ENCODE measurements around the gene CTCFL.

CTCFL gene

DNA sequence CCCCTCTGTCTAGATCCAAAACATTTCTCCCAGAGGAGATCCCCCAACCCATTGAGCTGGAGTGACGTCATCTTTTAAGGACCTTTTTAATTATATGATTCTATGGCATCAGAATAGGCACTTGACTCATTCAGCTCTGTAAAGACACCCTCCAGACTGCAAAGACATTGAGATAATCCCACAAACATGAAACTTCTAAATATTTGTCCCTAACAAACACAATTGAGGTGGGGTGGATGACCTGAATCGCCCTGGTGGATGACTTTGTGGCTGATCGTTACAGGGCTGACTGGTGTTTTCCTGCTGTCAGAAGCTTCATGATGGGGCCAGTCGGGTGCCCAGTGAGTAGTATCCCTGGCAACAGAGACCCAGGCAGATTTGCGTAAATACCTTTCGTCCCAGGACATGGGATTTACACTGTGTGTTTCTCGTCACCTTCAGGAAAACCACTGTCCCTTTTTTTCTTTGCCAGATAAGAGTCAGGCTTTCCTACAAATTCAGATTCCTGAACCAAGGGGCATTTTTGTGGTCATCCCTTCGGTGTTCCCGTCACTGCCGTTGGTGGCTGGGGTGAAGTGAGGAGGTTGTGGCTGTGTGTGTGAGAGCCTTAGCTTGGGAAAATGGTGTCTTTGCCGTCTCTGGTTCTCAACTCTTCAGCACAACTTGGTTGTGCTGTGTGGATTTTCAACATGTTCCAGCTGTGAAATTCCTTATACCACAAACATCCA lies 30.7 kb upstream of the CTCFL start:
- DNase-seq (ENCODE audit: low read depth), result no peak
- TF ChIP-seq, protein P1, sequence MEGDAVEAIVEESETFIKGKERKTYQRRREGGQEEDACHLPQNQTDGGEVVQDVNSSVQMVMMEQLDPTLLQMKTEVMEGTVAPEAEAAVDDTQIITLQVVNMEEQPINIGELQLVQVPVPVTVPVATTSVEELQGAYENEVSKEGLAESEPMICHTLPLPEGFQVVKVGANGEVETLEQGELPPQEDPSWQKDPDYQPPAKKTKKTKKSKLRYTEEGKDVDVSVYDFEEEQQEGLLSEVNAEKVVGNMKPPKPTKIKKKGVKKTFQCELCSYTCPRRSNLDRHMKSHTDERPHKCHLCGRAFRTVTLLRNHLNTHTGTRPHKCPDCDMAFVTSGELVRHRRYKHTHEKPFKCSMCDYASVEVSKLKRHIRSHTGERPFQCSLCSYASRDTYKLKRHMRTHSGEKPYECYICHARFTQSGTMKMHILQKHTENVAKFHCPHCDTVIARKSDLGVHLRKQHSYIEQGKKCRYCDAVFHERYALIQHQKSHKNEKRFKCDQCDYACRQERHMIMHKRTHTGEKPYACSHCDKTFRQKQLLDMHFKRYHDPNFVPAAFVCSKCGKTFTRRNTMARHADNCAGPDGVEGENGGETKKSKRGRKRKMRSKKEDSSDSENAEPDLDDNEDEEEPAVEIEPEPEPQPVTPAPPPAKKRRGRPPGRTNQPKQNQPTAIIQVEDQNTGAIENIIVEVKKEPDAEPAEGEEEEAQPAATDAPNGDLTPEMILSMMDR (IDR thresholded peaks at IDR 0.05; ENCODE audit: low read depth, low read length, missing control alignments), result no peak
- no peak overlapping the region for H3K4me3 ChIP-seq (ENCODE audit: low read depth, low read length)
- in situ Hi-C loops (cut with HindIII; ENCODE audit: low sequenced_read_pairs), result no loop called here

DNA sequence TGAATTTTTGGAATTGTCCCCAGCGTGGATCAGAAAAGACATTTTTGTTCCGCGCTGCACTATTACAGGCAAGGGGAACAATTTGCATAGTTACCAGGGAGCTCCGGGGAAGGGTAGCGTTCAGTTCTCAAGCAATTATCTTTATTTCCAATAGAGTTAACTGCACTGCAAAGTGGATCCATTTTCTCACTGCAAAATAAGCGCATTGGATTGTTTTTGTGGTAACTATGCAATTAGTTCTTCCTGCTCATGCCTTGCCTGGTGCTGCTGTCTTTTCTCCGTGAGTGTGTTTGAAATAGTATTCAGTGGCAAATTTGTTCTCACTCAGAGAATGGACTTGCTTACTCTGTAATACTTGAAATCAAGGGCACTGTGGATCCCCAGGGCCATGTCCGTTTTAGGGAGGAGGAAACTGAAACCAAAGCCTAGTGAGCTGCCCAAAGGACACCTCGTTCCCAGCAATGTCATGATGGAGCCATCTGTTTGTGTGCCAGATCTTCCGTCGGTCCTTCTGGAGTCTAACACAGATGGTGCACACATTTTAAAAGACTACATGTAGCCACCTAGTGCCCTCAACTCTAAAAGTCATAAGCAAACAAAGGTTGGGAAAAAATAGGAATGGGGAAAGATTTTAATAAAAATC lies 28.6 kb upstream of the CTCFL start:
- in situ Hi-C loops (cut with HindIII; ENCODE audit: low sequenced_read_pairs), result no loop called here
- TF ChIP-seq, protein P1 (IDR thresholded peaks at IDR 0.05; ENCODE audit: low read depth, low read length, missing control alignments), result no peak
- DNase-seq (ENCODE audit: low read depth), result no peak
- H3K4me3 ChIP-seq (ENCODE audit: low read depth, low read length), result no peak overlapping the region

DNA sequence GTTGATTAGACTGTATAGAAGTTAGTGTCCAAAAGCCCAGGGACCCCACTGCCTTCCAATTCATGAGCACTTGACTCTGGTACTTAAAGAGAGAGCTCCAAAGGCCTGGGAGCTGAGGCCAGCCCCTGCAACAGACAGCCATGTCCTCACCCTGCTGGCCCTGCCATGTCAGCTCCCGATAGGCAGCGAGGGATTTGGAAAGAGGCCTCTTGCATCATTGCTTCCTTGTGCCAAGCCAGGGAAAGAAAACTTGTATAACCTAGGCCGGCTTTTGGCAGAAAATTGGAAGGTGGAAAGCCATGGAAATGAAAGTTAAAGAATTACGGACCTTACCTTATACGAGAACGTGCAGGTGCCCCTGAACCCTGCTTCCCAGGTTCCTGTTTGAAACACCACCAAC lies 27.5 kb upstream of the CTCFL start:
- no peak overlapping the region for H3K4me3 ChIP-seq (ENCODE audit: low read depth, low read length)
- in situ Hi-C loops (cut with HindIII; ENCODE audit: low sequenced_read_pairs), result no loop called here
- TF ChIP-seq, protein P1 (IDR thresholded peaks at IDR 0.05; ENCODE audit: low read depth, low read length, missing control alignments), result no peak
- no peak for DNase-seq (ENCODE audit: low read depth)

DNA sequence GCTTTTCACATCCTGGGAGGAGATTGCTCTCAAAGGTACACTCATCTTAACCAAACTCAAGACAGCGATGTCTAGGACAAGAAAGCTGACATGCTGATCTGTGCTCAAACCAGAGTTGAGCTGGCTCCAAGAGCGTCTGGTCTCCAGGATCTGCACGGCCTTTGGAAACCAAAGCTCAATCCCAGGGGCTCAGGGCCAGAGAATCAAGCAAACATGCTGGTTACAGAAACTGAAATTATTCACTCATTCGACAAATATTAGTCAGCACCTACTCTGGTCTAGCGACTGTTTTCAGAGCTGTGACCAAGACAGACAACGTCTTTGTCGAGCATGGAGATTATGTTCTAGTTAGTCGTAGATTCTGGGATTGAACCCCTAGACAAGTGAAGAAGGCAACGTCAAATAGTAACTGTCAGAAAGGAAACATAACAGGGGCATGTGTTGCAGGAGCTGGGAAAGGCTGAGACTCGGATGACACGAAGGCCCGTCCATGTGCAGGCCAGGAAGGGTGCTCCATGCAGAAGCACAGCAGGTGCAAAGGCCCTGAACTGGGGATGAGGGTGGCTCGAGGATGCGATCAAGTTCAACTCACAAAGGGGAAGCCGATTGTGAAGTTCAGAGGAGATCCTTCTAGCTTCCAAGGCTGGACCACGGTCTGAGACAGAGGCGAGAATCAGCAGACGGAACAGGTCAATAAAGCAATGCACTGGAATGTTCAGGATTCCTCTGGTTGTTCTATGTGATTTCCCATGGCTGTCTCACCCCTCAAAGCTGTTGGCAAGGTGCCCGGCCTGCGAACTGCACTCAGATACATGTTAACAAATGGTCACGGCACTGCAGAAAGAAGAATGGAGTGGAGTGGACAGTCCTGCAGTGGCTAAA lies 23.5 kb upstream of the CTCFL start:
- TF ChIP-seq, protein P1 (IDR thresholded peaks at IDR 0.05; ENCODE audit: low read depth, low read length, missing control alignments), result no peak
- in situ Hi-C loops (cut with HindIII; ENCODE audit: low sequenced_read_pairs), result no loop called here
- DNase-seq (ENCODE audit: low read depth), result peak; percentile 11

DNA sequence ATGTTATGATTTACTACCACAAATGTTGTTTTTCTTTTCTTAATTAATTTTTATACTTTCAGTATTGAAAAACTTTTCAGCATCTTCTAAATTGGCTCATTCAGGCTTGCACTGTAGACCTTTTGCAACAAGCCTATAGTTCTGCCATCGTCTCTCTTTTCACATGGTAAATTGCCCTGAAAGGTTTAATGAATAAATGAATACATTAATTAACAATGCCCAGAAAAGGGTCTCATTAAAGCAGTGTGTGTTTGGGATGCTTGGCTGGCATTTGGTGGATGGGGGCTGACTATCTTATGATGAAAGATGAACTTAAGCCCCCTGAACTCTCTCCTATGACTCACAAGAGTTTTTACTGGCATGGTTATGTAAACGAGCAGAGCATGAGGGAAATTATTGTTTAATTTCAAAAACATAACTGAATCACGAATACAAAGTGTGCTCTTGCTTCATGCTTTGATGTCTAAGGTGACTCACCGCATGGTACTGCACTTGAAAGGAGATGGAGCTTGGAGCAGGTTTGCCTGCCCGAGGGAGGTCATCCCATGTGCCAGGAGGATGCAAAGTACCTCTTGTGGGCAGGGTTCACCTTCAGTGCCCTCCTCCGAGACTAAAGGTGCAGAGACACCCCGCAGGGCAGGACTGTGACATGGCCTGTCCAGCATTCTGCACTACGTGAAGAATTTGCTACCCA lies 22.2 kb upstream of the CTCFL start:
- DNase-seq (ENCODE audit: low read depth), result no peak
- no peak overlapping the region for H3K4me3 ChIP-seq (ENCODE audit: low read depth, low read length)
- TF ChIP-seq, protein P1 (IDR thresholded peaks at IDR 0.05; ENCODE audit: low read depth, low read length, missing control alignments), result no peak
- in situ Hi-C loops (cut with HindIII; ENCODE audit: low sequenced_read_pairs), result no loop called here

More for the DNA sequence above, 23.5 kb upstream of the CTCFL start:
- no peak overlapping the region for H3K4me3 ChIP-seq (ENCODE audit: low read depth, low read length)

All from astrocyte of the cerebellum (primary cell).